Astrocyte (in vitro differentiated cells and primary cell): ENCODE results near the gene MT1E. TPM values are rescaled to one million over a fixed set of nuclear protein-coding genes. Genes with fewer than 3 reads are reported as not detected.

Experiments used
- DNase-seq: peaks from one replicate; pipeline ENCODE4 v3.0.0-alpha.2; 2010; ENCODE audit warnings: low read depth
- FAIRE-seq: peaks from 2 replicates; lab custom pipeline; 2011; peaks lifted over from hg19 to GRCh38; lab: Jason Lieb, UNC
- H2AFZ ChIP-seq: 2 replicates; pipeline ENCODE4 v1.6.0; 2012; ENCODE audit warnings: low read depth, low read length, inconsistent platforms
- H3K27ac ChIP-seq: 2 replicates; pipeline ENCODE4 v1.5.1; 2011; ENCODE audit warnings: low read depth, low read length, inconsistent platforms
- H3K27me3 ChIP-seq: 2 replicates; pipeline ENCODE4 v1.6.0; 2011; ENCODE audit warnings: low read length, inconsistent platforms; ENCODE audit not compliant: insufficient read depth
- H3K36me3 ChIP-seq: 2 replicates; pipeline ENCODE4 v1.5.1; 2011; ENCODE audit warnings: low read length, inconsistent platforms; ENCODE audit not compliant: insufficient read depth
- H3K4me1 ChIP-seq: 2 replicates; pipeline ENCODE4 v1.5.1; 2011; ENCODE audit warnings: low read length, inconsistent platforms; ENCODE audit not compliant: insufficient read depth
- H3K4me2 ChIP-seq: 2 replicates; pipeline ENCODE4 v1.6.0; 2012; ENCODE audit warnings: low read length, inconsistent platforms
- H3K4me3 ChIP-seq: 2 replicates; pipeline ENCODE4 v1.5.1; 2011; ENCODE audit warnings: low read depth, mild to moderate bottlenecking, low read length, inconsistent platforms; ENCODE audit not compliant: insufficient read depth
- H3K79me2 ChIP-seq: 2 replicates; pipeline ENCODE4 v1.6.0; 2012; ENCODE audit warnings: mild to moderate bottlenecking, low read length, inconsistent platforms; ENCODE audit not compliant: insufficient read depth
- H3K9ac ChIP-seq: 2 replicates; pipeline ENCODE4 v1.6.0; 2012; ENCODE audit warnings: mild to moderate bottlenecking, low read length, inconsistent platforms
- H3K9me3 ChIP-seq: 2 replicates; pipeline ENCODE4 v1.5.1; 2012; ENCODE audit warnings: low read depth, mild to moderate bottlenecking, low read length, inconsistent platforms; ENCODE audit not compliant: insufficient read depth
- H4K20me1 ChIP-seq: 2 replicates; pipeline ENCODE4 v1.6.0; 2012; ENCODE audit warnings: low read length, inconsistent platforms; ENCODE audit not compliant: insufficient read depth
- H3K27ac Mint-ChIP-seq: one replicate; pipeline ENCODE4 v1.8.0; 2021; ENCODE audit warnings: mild to moderate bottlenecking, mixed read lengths; ENCODE audit not compliant: unreplicated experiment
- H3K27me3 Mint-ChIP-seq: one replicate; pipeline ENCODE4 v1.8.0; 2021; ENCODE audit warnings: low read depth, mixed read lengths; ENCODE audit not compliant: unreplicated experiment
- H3K36me3 Mint-ChIP-seq: one replicate; pipeline ENCODE4 v1.8.0; 2021; ENCODE audit warnings: low read depth, mixed read lengths; ENCODE audit not compliant: unreplicated experiment
- H3K4me1 Mint-ChIP-seq: one replicate; pipeline ENCODE4 v1.8.0; 2021; ENCODE audit warnings: low read depth, mixed read lengths; ENCODE audit not compliant: unreplicated experiment
- H3K4me3 Mint-ChIP-seq: one replicate; pipeline ENCODE4 v1.8.0; 2021; ENCODE audit warnings: mild to moderate bottlenecking, moderate library complexity, mixed read lengths; ENCODE audit not compliant: unreplicated experiment
- H3K9me3 Mint-ChIP-seq: one replicate; pipeline ENCODE4 v1.8.0; 2021; ENCODE audit warnings: mild to moderate bottlenecking, mixed read lengths; ENCODE audit not compliant: unreplicated experiment
- CTCF ChIP-seq: IDR thresholded peaks from 2 replicates; pipeline ENCODE4 v1.5.1; 2011; ENCODE audit warnings: low read depth, mild to moderate bottlenecking, inconsistent platforms, low read length, moderate library complexity; ENCODE audit not compliant: insufficient read depth
- EZH2 ChIP-seq: IDR thresholded peaks from 2 replicates; pipeline ENCODE4 v1.6.1; 2012; ENCODE audit warnings: mild to moderate bottlenecking, low read length, inconsistent platforms; ENCODE audit not compliant: insufficient read depth
- total RNA-seq: library from RNA; stranded (reverse); gene quantifications from 2 replicates; pipeline ENCODE4 v1.2.1, GENCODE V29; 2021

Gene MT1E
- total RNA-seq, 1 donor from 2014 or later, result 11.9 TPM

DNA sequence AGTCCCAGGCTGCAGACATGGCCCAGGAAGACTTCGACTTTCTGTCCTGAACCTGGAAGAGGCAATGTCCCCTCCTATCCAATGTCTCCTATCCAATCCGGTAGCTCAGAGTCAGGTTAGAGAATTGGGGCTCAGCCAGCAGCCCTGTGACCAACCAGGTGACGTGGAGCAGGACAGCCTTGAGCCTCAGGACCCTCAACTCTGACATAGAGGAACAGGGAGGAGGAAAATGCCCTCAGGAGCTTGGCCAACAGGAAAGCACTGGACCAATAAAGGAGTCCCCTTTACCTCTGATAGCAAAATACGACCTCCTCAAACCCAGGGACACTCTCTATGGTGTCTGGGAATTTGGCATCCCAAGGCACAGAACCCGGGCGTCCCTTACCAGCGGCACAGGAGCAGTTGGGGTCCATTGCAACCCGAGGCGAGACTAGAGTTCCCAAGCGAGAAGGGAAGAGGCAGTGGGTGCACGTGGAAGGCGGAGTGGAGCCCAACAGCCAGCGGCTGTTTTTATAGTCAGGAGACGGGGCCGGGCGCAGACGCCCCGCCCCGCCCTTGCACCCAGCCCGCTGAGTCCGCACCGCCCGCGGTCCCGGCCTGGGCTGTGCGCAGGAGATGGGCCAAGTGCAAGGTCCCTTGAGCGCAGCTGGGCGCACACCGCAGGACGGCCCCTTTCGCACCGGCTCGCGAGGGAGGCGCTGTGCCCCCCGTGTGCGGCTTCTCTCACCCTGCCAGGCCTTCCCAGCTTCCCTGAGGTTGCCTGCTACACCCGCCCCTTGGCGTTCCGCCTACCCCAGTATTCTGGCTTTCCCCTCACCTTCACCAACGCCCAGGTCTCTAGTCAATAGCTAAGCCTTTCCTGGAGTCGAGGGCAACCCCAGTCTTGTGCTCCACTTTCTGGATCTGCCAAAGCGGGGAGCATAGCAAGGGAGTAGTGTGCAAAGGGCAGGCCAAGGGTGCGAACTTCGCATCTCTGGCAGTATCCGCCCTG lies 42.3 kb downstream of the MT1E start, which contains the start of gene MT1G:
MT1G (minus strand) TSS at position 485 of the 991 bp plus-strand sequence; CDS start at position 413, 72 bp downstream.
- no peak within 1 kb of the TSS for H3K4me3 ChIP-seq
- TF ChIP-seq CTCF, result no peak
- TF ChIP-seq EZH2, result peak; percentile 91
- peak within 1 kb of the TSS; percentile 43 for H2AFZ ChIP-seq
- Mint-ChIP-seq H3K9me3 (peaks cover 11% of the 10 kb centered on the region), H3K27me3 (peaks cover 94% of the 10 kb centered on the region), H3K4me3 (no peak within 1 kb of the TSS), H3K27ac (peak within 1 kb of the TSS; percentile 47), H3K4me1 (peaks cover 4% of the 10 kb centered on the region), H3K36me3 (peaks cover 2% of the 10 kb centered on the region)
- FAIRE-seq (no peak), DNase-seq (no peak)
- peaks cover 2% of the 10 kb centered on the region for H3K9me3 ChIP-seq
- no peak within 1 kb of the TSS for H3K9ac ChIP-seq
- H3K27me3 ChIP-seq, result peaks cover 99% of the 10 kb centered on the region
- H3K4me1 ChIP-seq, result peaks cover 8% of the 10 kb centered on the region
- H3K79me2 ChIP-seq, result no peaks in the 10 kb centered on the region
- no peak within 1 kb of the TSS for H3K27ac ChIP-seq
- H3K4me2 ChIP-seq, result peak within 1 kb of the TSS; percentile 64
- peaks cover 4% of the 10 kb centered on the region for H4K20me1 ChIP-seq
- H3K36me3 ChIP-seq, result no peaks in the 10 kb centered on the region

DNA sequence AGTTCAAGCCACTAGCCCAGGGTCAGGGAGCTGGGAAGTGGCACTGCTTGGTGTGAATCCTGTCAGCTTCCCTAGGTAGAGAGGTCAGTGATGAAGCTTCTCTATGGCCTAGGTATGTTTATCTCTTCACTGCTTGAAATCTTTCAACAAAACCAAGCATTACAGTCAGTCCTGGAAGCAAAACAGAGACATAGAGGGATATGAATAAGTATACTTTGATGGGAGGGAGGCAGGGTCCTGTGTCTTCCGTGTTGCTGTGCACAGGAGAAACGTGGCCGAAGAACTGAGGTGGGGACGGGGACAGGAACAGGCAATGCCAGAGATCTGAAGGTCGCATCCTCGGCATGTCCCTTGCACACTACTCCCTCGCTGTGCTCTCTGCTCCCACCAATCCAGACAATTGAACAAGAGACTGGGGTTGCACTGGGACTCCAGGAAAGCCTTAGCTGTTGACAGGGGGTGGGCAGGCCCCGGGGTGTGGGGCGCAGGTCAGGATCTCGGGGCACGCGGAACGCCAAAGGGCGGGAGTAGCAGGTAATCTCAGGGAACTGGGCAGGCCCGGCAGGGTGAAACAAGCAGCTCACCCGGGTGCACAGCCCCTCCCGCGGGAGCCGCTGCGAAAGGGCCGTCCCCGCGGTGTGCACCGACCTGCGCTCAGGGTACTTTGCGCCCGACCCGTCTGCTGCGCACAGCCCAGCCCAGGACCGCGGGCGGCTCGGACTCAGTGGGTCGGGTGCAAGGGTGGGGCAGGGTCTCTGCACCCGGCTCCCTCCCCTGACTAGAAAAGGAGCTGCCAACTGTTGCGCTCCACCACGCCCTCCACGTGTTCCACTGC lies 43.6 kb downstream of the MT1E start, which contains the start of gene MT1H:
MT1H (plus strand) TSS at position 810 of the 835 bp plus-strand sequence. CDS start 71 bp downstream, outside the sequence.
- Histone ChIP-seq H3K36me3 (no peaks in the 10 kb centered on the region), H4K20me1 (peaks cover 4% of the 10 kb centered on the region), H3K4me2 (no peak within 1 kb of the TSS), H3K79me2 (no peaks in the 10 kb centered on the region), H3K27me3 (peaks cover 96% of the 10 kb centered on the region), H3K9me3 (peaks cover 2% of the 10 kb centered on the region), H3K4me3 (no peak within 1 kb of the TSS), H3K4me1 (peaks cover 5% of the 10 kb centered on the region), H3K27ac (no peak within 1 kb of the TSS), H3K9ac (no peak within 1 kb of the TSS), H2AFZ (no peak within 1 kb of the TSS)
- peaks cover 11% of the 10 kb centered on the region for H3K9me3 Mint-ChIP-seq
- peaks cover 97% of the 10 kb centered on the region for H3K27me3 Mint-ChIP-seq
- TF ChIP-seq EZH2 (peak; percentile 92), CTCF (no peak)
- H3K4me3 Mint-ChIP-seq, result no peak within 1 kb of the TSS
- peaks cover 4% of the 10 kb centered on the region for H3K4me1 Mint-ChIP-seq
- no peak within 1 kb of the TSS for H3K27ac Mint-ChIP-seq
- FAIRE-seq, result no peak
- H3K36me3 Mint-ChIP-seq, result peaks cover 2% of the 10 kb centered on the region
- DNase-seq, result no peak
